ENCODE data around the gene LILRA6. TPM values are rescaled to one million over a fixed set of nuclear protein-coding genes. Genes with fewer than 3 reads are reported as not detected.
"Not testable (repeated sequence)": the region's sequence is repeated elsewhere in the genome, so short reads cannot be mapped to it uniquely, and the experiment has no call there.

The LILRA6 gene
- total RNA-seq, 1 donor from 2014 or later = not detected

DNA sequence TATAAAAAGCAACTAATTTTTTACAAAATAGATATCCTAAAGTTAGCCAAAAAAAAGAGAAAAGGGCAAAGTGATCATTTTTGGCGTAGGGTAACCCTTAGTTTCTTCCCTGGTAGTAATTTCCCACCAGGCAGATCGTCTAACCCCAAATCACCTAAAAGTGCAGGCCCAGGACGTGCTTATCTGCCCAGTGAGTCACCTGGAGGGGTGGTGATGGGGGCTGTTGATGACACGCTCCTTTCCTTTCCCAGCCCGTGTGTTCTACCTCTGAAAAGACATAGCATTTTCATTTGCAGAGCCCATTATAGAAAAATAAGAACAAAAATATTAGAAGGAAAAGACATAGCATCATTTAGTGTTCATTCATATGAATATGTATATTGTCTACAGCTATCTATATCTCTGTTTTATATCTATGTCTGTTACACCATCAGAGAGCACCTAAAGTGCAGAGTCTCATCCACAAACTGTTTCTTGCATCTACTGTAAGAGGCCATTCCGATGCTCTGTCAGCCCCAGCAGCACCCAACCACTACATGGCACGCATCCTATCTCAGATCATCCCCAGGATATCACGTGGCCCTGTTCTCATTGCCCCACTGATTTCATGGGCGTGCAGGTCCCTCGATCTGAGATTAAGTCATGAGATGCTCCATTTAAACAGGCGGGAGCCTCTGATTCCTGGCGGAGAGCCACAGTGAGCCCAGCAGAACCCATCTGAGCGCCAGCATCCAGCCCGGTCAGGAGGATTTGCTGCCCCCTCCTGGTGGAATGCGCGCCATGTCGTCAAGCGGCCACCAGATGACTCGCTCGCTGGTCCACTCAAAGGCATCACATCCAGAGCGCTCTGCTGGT lies 11.3 kb downstream of the LILRA6 start:
- H3K4me3 Mint-ChIP-seq = no peak overlapping the region
- H3K27me3 Mint-ChIP-seq = peaks cover 44% of the 10 kb centered on the region
- DNase-seq (peak; percentile 73), ATAC-seq (ENCODE audit: low read depth) (peak; percentile 96)
- TF ChIP-seq, protein P1, sequence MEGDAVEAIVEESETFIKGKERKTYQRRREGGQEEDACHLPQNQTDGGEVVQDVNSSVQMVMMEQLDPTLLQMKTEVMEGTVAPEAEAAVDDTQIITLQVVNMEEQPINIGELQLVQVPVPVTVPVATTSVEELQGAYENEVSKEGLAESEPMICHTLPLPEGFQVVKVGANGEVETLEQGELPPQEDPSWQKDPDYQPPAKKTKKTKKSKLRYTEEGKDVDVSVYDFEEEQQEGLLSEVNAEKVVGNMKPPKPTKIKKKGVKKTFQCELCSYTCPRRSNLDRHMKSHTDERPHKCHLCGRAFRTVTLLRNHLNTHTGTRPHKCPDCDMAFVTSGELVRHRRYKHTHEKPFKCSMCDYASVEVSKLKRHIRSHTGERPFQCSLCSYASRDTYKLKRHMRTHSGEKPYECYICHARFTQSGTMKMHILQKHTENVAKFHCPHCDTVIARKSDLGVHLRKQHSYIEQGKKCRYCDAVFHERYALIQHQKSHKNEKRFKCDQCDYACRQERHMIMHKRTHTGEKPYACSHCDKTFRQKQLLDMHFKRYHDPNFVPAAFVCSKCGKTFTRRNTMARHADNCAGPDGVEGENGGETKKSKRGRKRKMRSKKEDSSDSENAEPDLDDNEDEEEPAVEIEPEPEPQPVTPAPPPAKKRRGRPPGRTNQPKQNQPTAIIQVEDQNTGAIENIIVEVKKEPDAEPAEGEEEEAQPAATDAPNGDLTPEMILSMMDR (IDR thresholded peaks at IDR 0.05) = no peak
- H3K27ac Mint-ChIP-seq = no peak overlapping the region
- intact Hi-C loops (cut with micrococcal nuclease) = loop anchor here (1.0 to 10.0 kb wide), 5 partner anchors 42 to 1037 kb away; partner anchors contain the start of genes MBOAT7 and ZNF665
- H3K4me1 Mint-ChIP-seq = peaks cover 6% of the 10 kb centered on the region
- ChIA-PET POLR2A (interaction anchor here (0.5 kb wide), 1 partner anchor 25 kb away, joined by 3 read pairs; no protein-coding TSS in a partner anchor), CTCF (interaction anchor here (0.7 to 1.3 kb wide), 6 partner anchors 23 to 64 kb away, joined by 3 to 5 read pairs (median 3); partner anchors contain the start of gene TMC4)
- no peaks in the 10 kb centered on the region for H3K9me3 Mint-ChIP-seq
- H3K36me3 Mint-ChIP-seq (ENCODE audit: low read depth) = no peaks in the 10 kb centered on the region

DNA sequence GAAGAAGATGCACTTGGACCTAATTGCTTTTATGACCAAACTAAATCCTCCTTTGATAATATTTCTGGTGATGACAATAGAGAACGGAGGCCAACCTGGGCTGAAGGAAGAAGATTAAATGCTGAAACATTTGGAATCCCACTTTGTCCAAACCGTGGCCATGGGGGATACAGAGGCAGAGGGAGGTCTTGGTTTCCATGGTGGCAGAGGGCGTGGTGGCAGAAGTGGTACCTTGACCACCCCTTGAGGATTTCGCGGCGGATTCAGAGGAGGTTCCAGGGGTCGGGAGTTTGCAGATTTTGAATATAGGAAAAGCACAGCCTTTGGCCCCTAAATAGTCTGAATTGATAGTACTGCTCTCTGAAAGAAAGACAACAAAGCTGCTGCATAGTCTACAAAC lies 12.6 kb downstream of the LILRA6 start:
- DNase-seq (no peak), ATAC-seq (ENCODE audit: low read depth) (no peak)
- peaks cover 6% of the 10 kb centered on the region for H3K4me1 Mint-ChIP-seq
- no peaks in the 10 kb centered on the region for H3K36me3 Mint-ChIP-seq (ENCODE audit: low read depth)
- ChIA-PET POLR2A (no interaction called here), CTCF (interaction anchor here (0.6 kb wide), 1 partner anchor 76 kb away, joined by 3 read pairs; no protein-coding TSS in a partner anchor)
- TF ChIP-seq, protein P1 (IDR thresholded peaks at IDR 0.05) = no peak
- intact Hi-C loops (cut with micrococcal nuclease) = loop anchor here (2.0 to 10.0 kb wide), 3 partner anchors 387 to 1035 kb away; partner anchors contain the start of gene ZNF665
- H3K4me3 Mint-ChIP-seq = no peak overlapping the region
- peaks cover 39% of the 10 kb centered on the region for H3K27me3 Mint-ChIP-seq
- H3K9me3 Mint-ChIP-seq = no peaks in the 10 kb centered on the region
- no peak overlapping the region for H3K27ac Mint-ChIP-seq

DNA sequence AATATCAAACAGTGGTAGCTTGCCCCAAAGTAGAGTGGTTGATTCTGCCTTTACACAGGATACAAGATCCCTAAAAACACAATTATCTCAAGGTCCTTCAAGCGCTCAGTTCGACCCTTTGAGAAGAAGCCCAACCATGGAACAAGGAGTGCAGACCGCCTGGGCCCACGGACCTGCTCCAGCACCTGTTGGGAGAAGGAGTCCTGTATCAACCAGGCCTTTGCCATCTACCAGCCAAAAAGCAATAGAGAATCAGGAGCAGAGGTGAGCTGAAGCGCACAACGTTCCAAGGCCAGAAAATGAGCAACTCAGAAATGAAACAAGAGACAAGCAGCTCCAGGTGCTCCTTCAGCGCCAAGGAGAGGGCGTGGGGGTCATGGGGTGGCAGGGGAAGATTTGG lies 13.4 kb downstream of the LILRA6 start:
- ChIA-PET CTCF (no interaction called here), POLR2A (interaction anchor here (0.6 to 1.5 kb wide), 2 partner anchors 54 to 92 kb away, joined by 3 to 5 read pairs; partner anchors contain the start of gene CNOT3)
- no peak overlapping the region for H3K27ac Mint-ChIP-seq

DNA sequence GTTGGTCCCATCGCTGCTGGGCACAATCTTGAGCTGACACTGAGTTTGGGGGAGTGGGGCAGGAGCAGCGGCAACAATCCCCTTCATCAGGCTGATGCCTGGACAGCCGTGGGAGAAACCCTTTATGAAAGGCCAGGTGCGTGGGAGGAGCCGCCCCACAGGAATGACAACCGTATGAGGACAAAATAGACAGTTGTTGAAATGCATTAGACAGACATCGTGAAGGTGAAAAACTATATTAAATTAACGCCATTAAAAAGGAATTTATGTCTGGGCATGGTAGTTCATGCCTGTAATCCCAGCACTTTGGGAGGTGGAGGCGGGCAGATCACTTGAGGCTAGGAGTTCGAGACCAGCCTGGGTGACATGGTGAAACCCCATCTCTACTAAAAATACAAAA lies 18.0 kb downstream of the LILRA6 start:
- ATAC-seq (ENCODE audit: low read depth); H3K4me3 Mint-ChIP-seq; CTCF ChIA-PET; H3K27ac Mint-ChIP-seq; intact Hi-C loops (cut with micrococcal nuclease); H3K36me3 Mint-ChIP-seq (ENCODE audit: low read depth); H3K9me3 Mint-ChIP-seq; POLR2A ChIA-PET; H3K4me1 Mint-ChIP-seq; DNase-seq: not testable (repeated sequence)
- peaks cover 18% of the 10 kb centered on the region for H3K27me3 Mint-ChIP-seq

More for the DNA sequence above, 13.4 kb downstream of the LILRA6 start:
- TF ChIP-seq, protein P1 (IDR thresholded peaks at IDR 0.05) = no peak
- H3K9me3 Mint-ChIP-seq = no peaks in the 10 kb centered on the region
- peaks cover 6% of the 10 kb centered on the region for H3K4me1 Mint-ChIP-seq
- H3K36me3 Mint-ChIP-seq (ENCODE audit: low read depth) = no peaks in the 10 kb centered on the region
- DNase-seq (no peak), ATAC-seq (ENCODE audit: low read depth) (no peak)
- peaks cover 33% of the 10 kb centered on the region for H3K27me3 Mint-ChIP-seq
- no peak overlapping the region for H3K4me3 Mint-ChIP-seq
- intact Hi-C loops (cut with micrococcal nuclease) = no loop called here

DNA sequence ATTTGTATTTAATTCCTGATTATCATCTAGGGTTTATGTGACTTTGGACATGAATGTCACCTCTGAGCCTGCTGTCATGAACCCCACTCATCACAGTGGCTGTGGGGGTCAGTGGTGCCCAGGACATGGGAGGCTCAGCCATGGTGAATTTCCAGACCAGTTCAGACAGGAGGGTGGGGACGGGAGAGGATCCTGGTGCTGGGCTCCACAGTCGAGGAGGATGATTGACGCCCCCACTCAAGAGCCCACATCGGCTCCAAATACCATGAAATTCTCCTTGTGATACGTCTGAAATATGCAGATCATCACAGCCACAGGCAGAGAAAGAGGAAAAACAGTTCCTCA lies 18.7 kb downstream of the LILRA6 start:
- H3K4me1 Mint-ChIP-seq; CTCF ChIA-PET; intact Hi-C loops (cut with micrococcal nuclease); H3K27ac Mint-ChIP-seq; ATAC-seq (ENCODE audit: low read depth); H3K4me3 Mint-ChIP-seq; POLR2A ChIA-PET; H3K36me3 Mint-ChIP-seq (ENCODE audit: low read depth); H3K9me3 Mint-ChIP-seq; DNase-seq: not testable (repeated sequence)
- H3K27me3 Mint-ChIP-seq = peaks cover 14% of the 10 kb centered on the region

DNA sequence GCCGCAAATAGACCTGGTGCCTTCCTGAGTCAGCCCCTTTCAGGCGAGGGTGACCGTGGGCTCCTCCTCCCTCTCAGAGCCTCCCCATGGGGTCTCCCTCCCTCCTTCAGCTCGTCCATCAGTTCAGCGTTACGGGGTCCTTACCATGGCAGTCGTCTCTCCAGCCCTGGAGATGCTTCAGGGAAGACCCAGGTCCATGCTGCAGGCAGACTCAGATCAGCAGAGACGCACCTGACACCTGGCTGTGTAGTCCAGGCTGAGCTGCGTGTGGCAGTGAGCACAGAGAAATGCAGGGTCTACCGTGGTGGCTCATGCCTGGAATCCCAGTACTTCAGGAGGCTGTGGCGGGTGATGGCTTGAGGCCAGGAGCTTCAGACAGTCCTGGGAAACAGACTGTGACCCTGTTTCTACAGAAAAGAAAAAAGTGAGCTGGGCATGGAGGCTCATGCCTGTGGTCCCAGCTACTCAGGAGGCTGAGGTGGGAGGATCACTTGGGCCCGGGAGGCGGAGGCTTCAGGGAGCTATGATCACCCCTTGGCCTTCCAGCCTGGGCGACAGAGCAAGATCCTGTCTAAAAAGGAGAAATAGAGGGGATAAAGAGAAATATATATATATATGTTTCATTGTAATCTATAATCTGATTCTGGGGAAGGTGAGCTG lies 19.2 kb downstream of the LILRA6 start:
- H3K36me3 Mint-ChIP-seq (ENCODE audit: low read depth); H3K4me3 Mint-ChIP-seq; POLR2A ChIA-PET; CTCF ChIA-PET; intact Hi-C loops (cut with micrococcal nuclease); H3K27ac Mint-ChIP-seq; H3K4me1 Mint-ChIP-seq; H3K9me3 Mint-ChIP-seq; ATAC-seq (ENCODE audit: low read depth); DNase-seq: not testable (repeated sequence)
- peaks cover 12% of the 10 kb centered on the region for H3K27me3 Mint-ChIP-seq

DNA sequence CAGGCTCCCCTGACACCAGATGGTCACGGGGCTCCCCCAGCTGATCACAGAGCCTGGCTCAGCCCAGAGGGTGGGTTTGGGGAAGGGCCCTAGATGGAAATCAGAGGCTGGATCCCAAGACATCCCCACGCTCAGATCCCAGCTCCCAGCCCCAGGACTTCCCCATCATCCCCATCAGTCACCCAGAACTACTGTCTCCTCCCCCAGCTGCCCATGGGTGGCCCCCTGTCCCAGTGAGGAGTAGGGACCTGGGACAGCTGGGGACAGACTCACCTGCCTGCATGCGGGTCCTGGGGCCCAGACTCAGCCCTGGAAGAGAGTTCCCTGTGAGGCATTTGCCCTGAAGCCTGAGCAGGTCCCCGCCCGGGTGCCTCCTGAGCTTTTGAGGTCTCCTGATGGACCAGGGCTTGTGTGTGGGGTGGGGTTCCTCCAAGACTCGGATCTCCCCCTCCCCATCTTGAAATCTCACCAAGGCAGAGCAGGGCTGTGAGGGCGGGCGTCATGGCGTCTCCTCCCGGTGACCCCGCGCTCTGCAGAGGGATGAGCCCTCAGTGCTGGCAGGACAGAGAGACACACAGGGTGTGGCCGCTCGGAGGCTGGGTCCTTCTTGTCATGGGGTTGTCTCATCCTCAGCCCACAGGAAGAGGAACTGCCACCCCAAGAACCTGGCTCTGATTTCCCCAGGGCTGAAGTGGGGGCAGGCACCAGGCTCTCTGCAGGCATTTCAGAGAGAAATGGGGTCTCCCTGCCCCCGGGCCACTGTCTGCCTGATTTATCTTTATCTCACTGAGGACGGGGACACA lies 19.9 kb downstream of the LILRA6 start, which contains the start of gene LILRB3:
Gene LILRB3 (minus strand): TSS at position 534 of the 803 bp plus-strand sequence. CDS start 31 bp downstream, at position 503.
- H3K4me1 Mint-ChIP-seq; intact Hi-C loops (cut with micrococcal nuclease); DNase-seq; POLR2A ChIA-PET; H3K36me3 Mint-ChIP-seq (ENCODE audit: low read depth); H3K9me3 Mint-ChIP-seq; CTCF ChIA-PET; H3K4me3 Mint-ChIP-seq; H3K27ac Mint-ChIP-seq; ATAC-seq (ENCODE audit: low read depth): not testable (repeated sequence)
- peaks cover 12% of the 10 kb centered on the region for H3K27me3 Mint-ChIP-seq

DNA sequence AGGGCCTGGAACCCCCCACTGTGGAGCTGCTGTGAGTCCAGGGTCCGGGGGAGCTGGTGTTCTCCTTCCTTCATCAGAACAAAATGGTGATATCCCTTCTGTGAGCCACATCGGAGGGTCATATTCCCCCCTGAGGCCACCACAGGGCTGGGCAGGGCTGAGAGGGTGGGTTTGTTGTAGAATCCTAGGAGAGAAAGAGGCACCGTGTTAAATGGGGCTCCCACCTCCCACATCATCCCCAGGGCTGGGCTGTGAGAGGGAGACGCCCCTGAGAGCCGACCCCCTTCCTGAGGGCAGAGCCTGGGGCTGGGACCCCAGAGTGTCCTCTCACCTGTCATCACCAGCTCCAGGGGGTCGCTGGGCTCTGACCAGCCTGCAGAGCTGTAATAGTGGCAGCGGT lies 20.6 kb downstream of the LILRA6 start:
- CTCF ChIA-PET; POLR2A ChIA-PET; H3K4me1 Mint-ChIP-seq; H3K9me3 Mint-ChIP-seq; H3K27ac Mint-ChIP-seq; H3K36me3 Mint-ChIP-seq (ENCODE audit: low read depth); ATAC-seq (ENCODE audit: low read depth); H3K4me3 Mint-ChIP-seq; intact Hi-C loops (cut with micrococcal nuclease); DNase-seq: not testable (repeated sequence)
- H3K27me3 Mint-ChIP-seq = peaks cover 12% of the 10 kb centered on the region
